ENCODE measurements around the gene LRRC8C.

LRRC8C gene

DNA sequence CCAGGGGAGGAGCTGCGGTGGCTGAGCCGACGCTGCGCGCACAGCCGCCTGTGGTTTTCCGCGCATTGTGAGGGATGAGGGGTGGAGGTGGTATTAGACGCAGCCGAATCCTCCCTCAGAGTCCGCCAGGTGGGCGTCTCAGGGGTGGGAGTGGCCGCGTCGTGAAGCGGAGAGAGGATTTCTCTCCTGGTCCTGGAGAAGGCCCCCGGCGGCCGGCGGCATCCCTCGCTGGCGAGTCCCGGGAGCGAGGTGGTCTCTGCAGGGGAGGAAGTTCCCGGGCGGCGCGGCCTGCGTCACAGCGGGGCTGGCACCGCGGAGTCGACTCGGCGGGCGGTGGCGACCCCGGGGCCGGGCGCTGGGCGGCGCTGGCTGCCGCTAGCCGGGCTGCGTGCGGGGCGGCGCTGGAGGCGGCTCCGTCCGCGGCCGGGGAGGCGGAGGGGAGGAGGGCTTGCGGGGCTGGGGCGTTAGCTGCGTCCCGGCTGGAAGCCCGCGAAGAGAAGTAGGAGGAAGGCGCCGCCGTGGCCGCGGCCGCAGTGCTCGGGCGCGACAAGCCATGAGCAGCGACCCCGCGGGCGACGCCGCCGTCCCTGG lies at the start of gene LRRC8C:
LRRC8C (plus strand) TSS at position 464 of the 591 bp plus-strand sequence. CDS start 53,354 bp downstream, outside the sequence.
- peak; percentile 76 to 81 for DNase-seq

DNA sequence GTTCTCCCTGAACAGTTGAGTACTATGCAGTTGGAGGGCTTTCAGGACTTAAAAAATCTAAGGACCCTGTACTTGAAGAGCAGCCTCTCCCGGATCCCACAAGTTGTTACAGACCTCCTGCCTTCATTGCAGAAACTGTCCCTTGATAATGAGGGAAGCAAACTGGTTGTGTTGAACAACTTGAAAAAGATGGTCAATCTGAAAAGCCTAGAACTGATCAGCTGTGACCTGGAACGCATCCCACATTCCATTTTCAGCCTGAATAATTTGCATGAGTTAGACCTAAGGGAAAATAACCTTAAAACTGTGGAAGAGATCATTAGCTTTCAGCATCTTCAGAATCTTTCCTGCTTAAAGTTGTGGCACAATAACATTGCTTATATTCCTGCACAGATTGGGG lies 48.7 kb upstream of the LRRC8C start:
- DNase-seq: no peak

DNA sequence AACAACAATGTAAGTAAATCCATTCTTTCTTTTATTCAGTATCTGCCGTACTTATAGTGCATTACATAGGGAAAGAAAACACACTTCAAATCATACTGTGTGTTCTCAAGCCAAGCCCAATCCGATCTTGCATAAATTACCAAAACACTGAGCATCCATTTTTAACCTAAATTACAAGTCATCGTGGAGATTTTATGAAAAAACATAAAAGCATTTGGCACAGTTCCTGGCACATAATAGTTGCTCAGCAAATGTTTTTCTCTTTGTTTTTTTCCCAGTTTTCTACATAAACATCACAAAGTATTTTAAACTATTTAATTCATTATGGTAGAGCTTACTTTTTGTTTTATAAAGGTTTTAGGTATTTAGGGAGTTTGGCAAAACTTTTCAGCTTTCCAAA lies 48.1 kb upstream of the LRRC8C start:
- no peak for DNase-seq

DNA sequence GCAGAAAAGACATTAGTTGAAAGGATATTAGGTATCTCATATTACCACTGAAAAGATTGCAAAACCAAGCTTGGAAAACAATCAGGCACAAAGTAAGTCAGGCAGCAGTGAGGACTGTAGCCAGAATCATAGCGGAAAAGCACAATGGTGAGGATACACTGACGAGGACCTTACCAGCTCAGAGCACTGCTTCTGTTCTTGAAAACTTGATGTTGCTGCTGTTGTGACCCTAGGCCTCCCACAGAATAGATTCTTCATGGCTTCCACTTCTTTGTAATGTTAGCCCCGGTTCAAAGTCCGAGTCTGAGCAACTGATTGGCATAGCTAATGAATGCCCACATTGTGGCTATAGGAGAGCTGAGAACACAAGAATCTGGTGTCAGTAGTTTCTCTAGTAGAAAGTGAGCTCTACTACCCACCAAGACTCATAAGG lies 45.2 kb upstream of the LRRC8C start:
- no peak for DNase-seq

DNA sequence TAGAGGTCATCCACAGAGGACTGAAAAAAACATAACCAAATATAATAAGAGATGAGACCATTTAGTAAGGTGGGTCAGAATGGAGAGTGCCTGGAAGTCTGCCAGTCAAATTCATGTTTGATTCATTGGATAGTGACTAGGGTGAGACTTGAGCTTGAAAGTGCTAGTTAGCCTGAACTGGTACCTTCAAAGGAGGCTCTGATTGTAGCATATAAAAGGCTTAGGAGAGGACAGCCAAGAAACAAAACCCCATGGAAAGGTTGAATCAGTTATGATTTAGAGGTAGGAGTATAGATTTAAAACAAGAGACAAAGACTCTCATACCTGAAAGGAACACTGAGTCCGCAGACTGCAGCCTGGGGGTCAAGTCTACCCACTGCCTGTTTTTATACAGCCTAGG lies 44.4 kb upstream of the LRRC8C start:
- DNase-seq: no peak

DNA sequence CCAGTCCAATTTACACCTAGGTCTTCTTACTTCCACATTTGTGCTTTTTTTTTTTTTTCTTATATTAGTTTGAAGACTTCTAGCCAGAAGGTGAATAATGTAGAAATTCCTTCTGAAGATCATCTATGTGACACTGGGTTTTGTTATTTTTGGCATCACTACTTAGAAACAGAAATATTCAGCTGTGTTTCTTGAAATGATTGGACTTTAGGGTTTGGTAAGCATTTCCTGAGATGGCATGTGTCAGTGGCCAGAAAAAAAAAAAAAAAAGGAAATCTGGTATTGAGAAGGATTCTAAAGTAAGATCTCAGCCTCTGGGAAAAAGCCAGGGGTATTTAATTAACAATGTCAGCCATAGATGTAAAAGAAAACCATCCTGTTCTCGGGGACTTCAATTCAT lies 43.4 kb upstream of the LRRC8C start:
- no peak for DNase-seq

DNA sequence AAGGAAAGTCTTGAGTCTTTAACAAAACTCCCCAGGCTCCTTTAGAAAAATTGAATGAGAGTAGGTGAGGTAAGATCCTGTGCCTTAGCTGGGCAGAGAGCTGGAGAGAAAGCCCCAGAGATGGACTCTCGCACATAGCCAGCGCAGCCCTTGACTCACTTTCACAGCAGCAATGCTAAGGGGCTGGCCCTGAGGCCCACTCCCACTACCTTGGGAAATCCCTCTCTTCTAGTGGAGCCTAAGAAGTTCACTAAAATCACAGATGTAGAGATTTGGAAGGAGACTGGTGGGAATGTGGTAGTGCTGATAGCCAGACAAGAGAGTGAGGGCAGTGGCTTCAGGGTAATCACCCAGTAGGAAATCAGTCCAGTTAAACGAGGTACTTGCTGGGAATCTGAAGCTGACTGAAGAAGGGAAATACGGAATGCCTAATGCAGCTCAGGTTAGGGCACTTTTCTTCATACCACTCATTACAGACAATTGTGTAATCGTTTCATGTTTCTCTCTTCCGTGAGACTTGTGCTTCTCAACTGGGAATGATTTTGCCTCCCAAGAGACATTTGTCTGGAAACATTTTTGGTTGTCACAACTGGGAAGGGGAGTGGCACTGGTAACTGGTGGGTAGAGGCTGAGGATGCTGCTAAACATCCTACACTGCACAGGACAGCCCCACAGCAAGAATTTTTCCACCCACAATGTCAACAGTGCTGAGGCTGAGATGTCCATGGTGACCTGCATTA lies 42.4 kb upstream of the LRRC8C start:
- DNase-seq: no peak

DNA sequence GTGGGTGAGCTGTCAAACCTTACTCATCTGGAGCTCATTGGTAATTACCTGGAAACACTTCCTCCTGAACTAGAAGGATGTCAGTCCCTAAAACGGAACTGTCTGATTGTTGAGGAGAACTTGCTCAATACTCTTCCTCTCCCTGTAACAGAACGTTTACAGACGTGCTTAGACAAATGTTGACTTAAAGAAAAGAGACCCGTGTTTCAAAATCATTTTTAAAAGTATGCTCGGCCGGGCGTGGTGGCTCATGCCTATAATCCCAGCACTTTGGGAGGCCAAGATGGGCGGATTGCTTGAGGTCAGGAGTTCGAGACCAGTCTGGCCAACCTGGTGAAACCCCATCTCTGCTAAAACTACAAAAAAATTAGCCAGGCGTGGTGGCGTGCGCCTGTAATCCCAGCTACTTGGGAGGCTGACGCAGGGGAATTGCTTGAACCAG lies 40.0 kb upstream of the LRRC8C start:
- DNase-seq: peak; percentile 7 to 16

DNA sequence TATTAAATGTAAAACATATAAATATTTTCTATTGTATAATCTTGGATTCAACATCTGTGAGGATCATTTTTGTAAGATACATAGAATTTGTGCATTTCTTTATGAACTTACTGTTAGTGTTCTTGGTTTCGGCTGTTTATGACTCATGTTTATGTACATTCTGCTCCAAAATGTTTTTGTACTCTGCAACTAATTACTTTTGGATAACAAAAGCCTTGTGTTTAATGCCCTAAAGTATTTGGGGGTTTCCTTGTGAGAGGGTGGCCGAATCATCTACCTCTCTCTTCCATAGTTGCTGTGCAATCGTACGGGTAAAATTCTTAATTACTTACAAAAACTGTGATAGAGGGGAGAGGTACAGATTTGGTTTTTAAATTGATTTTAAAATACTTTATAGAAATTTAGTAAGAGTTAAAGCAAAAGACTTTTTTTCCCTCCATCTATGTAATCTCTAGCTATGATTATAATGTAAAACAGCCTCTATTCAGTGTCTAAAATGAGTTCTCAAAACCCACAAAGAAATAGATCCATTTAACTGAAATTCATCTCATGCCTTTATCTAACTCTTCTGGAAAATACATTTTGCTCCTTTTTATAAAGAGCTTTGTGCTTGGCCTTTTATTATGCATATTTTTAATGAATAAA lies 38.7 kb upstream of the LRRC8C start:
- no peak for DNase-seq

DNA sequence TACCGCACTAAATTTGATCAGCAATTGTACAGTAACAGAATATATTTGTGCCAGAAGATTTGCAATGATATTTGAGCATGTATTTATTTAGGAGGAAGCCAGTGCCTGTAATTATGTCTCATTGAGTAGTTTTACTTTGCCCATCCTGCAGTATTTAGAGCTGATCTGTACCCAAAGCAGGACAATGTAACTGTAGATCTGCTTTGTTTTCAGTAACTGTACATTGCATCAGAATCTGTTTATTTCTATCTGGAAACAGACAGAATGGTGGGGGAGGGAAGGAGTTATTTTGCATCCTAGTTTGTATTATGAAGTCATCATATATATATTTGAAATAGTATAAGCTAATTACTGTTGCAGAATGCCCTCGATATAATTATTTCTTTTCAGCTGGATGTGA lies 36.2 kb upstream of the LRRC8C start:
- no peak for DNase-seq

DNA sequence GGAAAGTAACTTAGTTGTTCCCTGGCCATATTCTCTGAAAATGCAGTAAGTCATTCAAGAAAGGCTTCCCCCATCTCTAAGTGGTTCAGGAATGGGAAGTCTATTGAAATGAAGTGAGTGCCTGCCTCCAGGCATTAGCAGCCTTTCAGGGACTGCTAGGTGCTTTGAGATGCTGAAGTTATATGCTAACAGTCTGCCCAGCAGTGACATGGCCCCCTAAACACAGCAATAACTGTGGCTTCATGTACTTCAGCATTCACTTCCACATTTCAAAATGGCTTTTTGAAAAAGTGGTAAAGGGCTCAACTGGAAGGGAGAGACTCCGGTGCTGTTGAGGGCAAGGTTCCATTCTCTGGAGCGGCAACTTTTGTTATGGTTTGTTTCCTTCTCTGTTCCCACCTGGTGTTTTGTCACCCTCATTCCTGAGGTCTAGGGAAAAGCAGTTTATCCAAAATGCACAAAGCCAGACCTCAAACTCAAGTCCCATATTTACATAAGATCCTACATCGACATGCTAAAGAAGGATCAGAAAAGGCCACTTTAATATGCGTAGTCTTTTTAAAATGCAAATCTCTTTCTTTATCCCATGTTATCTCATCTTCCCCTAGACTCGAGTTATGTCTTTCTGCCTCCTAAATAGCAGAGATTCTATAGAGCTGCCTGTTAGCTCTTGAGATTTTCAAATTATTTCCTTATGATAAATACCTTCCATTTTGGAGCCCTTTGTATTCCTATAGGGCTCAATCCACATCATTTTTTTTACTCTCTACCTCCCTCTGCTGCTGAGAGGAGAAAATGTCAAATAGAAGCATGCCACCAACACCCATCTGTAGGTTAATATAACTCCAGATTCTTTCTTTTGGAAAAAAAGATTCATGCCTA lies 34.2 kb upstream of the LRRC8C start:
- peak; percentile 66 to 71 for DNase-seq

DNA sequence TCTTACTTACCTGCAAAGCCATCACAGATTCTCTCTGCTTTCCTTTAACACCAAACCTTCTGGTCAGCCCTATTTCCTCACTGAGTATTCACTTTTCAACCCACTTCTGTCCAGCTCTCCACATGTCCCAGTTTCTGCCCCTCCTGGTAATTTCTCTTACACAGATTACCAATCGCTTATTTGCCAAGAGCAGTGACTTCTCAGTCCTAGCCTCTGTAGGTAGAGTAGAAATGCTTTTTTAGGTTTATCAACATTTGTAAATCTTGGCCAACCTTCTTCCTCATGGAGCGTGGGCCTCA lies 33.6 kb upstream of the LRRC8C start:
- no peak for DNase-seq

DNA sequence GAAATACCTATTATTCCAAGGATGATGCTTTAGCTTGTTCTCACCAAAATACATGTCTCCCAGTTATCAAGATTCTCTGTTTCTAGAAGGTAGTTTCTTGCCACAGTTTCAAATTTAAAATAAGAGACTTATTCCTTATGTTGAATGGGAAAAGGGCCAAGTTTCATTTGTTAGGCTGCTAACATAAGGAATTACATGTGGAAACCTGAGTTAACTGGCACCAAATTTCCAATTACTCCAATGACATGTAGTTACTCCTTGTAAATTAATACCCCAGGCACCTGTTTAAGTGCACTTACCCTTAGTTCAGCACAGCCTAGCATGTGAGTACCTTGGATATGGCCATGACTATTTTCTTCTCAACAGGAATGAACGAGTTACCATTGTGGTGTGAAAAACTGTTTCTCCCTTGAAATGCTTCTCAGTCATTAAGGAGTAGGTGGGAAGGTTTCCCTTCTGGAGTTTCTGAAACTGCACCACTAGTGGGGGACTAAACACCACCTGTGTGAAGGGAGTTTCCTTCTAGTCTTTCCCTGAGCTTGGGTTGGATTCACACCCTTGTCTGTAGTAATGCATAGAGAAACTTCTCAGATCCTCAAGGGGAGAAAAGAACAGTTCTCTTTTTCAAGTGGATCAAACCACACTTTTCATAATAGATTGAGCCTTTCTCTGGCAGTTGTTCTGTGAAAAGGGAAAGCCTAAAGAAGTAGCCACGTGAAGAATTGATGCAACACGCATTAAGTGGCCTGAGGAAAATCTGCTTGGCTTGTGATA lies 32.3 kb upstream of the LRRC8C start:
- no peak for DNase-seq

DNA sequence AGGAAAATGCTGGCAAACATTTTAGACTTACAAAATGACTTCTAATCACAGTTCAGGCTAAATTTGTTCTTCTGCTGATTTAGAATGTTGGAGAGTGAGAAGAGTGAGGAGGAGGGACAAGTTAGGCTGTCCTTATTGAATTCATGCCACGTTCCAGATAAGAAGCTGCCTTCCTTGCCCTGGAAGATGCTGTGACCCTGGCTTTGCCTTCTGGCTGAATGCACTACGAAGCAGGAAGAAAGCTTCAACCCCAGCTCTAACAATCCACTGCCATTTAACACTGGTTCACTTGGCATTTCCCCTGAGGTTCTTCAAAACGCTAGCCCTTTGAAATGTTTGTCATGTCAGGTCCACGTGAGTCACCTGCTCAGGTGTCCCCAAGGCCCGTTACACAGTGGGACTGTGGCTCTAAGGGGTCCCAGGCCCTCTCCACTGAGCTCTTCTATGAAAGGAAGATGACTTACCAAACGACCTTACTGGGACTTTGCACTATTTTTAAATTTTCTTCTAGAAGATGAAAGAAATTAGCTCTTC lies 30.0 kb upstream of the LRRC8C start:
- no peak for DNase-seq

DNA sequence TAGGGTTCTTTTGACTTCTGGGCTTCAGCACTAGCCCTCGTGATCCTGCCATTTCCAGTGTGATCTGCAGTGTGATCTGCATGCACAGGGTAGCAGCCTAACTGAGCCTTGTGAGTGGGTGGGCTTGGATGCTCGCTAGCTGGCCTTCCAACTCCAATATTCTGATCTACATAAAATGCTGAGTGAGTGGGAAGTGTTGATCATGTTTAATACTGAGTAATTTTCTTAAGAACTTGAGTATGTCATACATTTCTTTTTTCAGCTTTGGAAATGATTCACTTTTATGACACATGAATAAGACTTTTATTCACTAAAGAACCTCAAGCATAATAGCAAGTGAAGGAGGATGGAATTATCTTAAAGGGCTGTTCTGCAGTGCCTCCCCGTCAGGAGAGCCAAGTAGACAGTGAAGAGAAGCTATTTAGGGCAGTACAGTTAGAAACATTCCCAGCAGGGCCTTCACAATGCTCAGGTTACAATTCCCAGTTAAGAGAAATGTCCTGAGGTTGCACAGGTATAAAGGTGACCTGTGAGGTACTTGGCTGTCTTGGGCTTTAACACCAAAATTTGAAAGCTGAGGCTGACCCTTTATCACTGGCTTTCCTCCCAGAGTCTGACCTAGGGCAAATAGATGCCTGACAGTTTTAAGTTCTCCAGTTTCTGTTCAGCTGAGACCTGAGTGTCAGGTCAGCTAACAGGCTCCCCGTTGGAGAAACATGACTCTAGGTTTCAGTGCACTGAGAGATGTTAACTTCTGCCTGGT lies 29.1 kb upstream of the LRRC8C start:
- no peak for DNase-seq

DNA sequence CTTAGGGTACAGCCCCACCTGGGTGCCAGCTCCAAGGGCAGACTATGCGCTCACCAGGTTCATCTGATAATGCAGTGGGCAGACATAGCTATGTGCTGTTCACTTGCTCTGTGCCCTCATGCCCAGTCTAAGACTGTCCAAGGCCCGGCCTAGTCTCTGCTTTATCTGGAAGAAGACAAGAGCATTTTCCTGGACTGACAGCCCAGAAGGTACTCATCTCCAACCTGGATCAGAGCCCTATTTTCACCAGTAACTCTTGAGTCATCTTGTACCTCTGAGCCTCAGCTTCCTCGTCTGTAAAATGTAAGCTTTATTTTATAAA lies 28.5 kb upstream of the LRRC8C start:
- no peak for DNase-seq

DNA sequence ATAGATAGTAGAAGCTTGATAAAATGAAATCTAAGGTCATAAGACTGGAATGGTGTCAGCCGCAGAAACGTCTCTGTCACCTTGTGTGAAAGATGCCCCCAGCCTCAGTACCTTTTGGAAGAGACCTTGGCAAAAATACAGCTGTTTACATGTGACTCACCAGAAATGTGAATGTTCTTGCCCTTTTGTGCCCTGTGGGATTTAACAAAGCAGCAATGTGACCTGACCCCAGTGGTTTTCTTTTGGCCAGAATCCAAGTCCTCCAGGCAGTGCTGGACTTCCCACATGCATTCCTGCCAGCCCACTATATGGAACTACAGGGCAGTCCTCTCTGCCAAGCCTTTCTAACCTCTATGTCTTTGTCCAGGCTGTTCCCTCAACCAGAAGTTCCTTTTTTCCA lies 27.2 kb upstream of the LRRC8C start:
- no peak for DNase-seq

DNA sequence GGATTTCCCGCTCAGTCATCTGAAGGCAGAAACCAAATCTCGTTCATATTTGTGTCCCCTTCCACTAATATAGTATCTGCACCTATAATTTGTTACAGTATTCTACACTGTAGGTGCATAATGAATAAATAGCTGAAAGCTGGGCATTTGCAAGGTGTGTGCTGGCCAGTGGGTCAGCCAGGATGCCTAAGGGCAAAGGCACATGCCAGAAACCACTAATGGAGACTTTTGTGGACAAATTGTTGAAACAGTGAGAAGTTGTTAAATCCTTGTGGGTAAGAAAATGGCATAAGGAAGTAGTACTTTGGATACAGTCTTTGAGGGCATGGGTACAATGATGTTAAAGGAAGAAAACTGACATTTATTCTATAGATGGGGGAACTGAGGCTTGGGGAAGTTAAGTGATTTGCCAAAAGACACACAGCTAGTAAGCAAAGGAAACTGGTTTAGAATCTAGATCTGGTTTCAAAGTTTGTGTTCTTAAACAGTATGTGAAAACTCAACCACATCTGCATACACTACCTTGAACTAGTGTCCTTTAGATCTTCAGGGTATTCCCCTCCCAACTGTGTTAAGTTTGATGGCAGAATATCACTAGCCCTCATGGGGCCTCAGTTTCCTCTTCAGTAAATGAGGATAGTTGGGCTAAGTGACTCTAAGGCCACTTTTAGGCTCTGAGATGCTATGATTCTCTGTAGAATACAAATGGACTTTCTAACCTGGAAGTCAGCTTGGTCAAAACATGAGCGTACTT lies 26.5 kb upstream of the LRRC8C start:
- DNase-seq: no peak

DNA sequence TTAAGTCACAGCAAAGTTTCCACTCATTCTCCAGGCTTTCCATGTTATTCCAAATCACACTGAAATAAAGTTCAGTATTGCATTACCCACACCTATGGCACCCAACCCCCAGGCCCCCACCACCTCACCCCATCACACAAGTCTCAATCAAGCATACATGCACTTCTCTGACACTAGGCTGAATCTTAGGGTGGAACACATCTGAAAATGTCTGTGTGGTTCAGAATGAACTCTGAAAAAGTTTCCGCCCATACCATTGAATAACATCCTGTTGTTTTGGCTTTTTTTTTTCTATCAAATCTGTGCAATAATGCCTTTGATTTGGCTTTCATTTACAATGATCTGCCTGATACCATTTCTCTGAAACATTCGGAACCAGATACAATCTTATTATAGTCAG lies 25.8 kb upstream of the LRRC8C start:
- DNase-seq: no peak

DNA sequence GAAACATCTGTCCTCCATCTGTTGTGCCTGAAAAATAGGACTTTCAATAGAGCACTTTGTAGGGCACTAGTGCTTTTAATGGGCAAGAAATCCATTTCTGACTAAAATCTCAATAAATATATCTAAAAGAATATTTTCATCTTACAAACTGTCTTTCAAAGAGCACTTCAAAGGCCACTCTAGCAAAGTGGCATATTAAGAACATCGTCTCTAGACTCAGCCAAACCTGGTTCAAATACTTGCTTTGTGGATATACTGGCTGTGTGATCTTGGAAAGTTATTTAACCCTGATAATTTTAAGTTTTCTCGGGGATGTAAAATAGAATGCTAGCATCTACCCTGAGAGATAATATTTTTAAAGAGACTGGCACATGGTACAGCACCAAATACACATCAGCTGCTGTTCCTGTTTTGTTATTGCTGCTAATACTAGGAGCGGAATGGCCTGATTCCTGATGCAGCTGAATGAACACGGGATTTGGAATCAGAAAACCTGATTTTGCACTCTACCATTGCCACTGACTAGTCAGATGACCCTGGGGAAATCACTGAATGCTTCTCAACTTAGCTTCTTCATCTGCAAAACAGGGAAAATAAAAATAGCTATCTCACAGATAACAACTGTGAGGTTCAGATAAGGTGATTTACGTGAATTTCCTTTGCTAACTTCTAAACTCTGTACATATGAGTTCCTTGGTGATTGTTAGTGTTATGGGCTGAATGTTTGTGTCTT lies 25.2 kb upstream of the LRRC8C start:
- DNase-seq: no peak

Measured in Kasumi-1 (cell line).